ENCODE data around the gene TRMT6.

Gene TRMT6

DNA sequence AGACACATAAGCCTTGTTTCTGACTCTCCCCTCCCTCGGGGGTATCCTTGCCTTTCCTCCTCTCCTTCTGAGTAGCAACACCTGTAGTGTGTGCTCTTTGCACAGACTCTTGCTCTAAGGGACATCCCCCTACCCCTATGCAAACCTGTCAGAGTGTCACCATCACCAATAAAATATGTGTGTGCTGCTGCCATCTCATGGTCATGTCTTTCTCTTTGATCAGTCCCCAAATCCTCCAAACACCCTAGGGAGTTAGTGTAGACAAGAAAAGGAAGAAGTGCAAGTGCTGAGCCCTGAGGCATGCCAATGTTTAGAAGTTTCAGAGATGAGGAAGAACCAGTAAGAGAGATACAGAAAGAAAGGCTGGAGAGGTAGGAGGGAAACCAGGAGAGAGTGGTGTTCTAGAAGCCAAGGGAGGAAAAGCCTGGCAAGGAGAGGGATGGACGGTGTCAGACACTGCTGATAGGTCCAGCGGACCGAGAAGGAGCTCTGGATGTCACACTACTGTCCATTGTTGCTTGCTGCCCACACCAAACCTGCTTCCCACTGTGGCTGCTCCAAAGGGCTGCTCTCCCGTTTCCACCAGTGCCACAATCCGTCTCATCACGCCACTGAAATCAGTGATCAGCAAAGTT is 16.4 kb downstream of the TRMT6 start:
- Histone ChIP-seq H3K4me1 (ENCODE audit: control extremely low read depth in 1 of 4, control insufficient read depth in 4 of 4, insufficient read depth in 4 of 4, low read length in 3 of 4) (no peaks in the 10 kb centered on the region), H3K27me3 (replicated peaks in 2 of 5; ENCODE audit: control insufficient read depth in 4 of 5, insufficient read depth in 5 of 5, low read length in 4 of 5) (peaks cover 0 to 4% (median 1%) of the 10 kb centered on the region in 5 experiments), H3K27ac (ENCODE audit: insufficient read depth in 1 of 2, low read depth in 1 of 2, low read length in 2 of 2, poor library complexity in 1 of 2, severe bottlenecking in 2 of 2) (no peak overlapping the region), H3K9me3 (ENCODE audit: control extremely low read depth in 1 of 5, control insufficient read depth in 4 of 5, insufficient read depth in 2 of 5, low read depth in 1 of 5, low read length in 4 of 5) (no peaks in the 10 kb centered on the region), H3K36me3 (ENCODE audit: control insufficient read depth in 4 of 4, insufficient read depth in 4 of 4, low read length in 3 of 4) (peaks cover 3 to 12% (median 8%) of the 10 kb centered on the region in 4 experiments), H3K4me3 (ENCODE audit: control insufficient read depth in 1 of 7, extremely low read depth in 1 of 7, insufficient read depth in 4 of 7, low read depth in 2 of 7, low read length in 6 of 7) (no peak overlapping the region)
- peak; percentile 29 to 56 (median 51) for DNase-seq
- CTCF ChIA-PET, result interaction anchor here (0.8 to 1.4 kb wide), 5 partner anchors 67 to 415 kb away, joined by 3 to 4 read pairs (median 3); no protein-coding TSS in a partner anchor
- WGBS (ENCODE audit: insufficient coverage), result 79% methylated on average over 4 of the region's 7 CpGs
- POLR2A ChIA-PET, result no interaction called here

DNA sequence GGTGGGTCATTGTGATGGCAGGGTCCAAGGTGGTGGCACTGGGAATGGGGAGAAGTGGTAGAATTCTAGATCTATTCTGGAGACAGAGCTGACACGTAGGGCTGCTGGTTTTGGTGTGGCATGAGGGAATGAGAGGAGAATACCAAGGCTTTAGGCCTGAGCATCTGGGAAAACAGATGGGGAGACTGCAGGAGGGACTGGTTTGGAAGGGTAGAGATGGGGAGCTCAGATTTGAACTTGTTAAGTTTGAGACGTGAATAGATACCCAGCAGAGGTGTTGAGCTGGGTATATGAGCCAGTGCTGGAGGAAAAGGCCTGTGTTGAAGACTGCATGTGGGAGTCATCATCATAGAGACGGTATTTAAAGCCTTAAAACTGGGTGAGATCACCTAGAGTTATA is 17.5 kb downstream of the TRMT6 start:
- H3K4me1 ChIP-seq (ENCODE audit: control extremely low read depth in 1 of 4, control insufficient read depth in 4 of 4, insufficient read depth in 4 of 4, low read length in 3 of 4), result no peaks in the 10 kb centered on the region
- DNase-seq, result no peak
- no peak overlapping the region for H3K4me3 ChIP-seq (ENCODE audit: control insufficient read depth in 1 of 7, extremely low read depth in 1 of 7, insufficient read depth in 4 of 7, low read depth in 2 of 7, low read length in 6 of 7)
- peaks cover 0 to 8% (median 4%) of the 10 kb centered on the region in 5 experiments for H3K27me3 ChIP-seq (replicated peaks in 2 of 5; ENCODE audit: control insufficient read depth in 4 of 5, insufficient read depth in 5 of 5, low read length in 4 of 5)
- no peak overlapping the region for H3K27ac ChIP-seq (ENCODE audit: insufficient read depth in 1 of 2, low read depth in 1 of 2, low read length in 2 of 2, poor library complexity in 1 of 2, severe bottlenecking in 2 of 2)
- 92% methylated on average over 3 of the region's 3 CpGs for WGBS (ENCODE audit: insufficient coverage)
- ChIA-PET POLR2A (no interaction called here), CTCF (interaction anchor here (0.8 to 1.4 kb wide), 5 partner anchors 28 to 376 kb away, joined by 3 to 5 read pairs (median 4); no protein-coding TSS in a partner anchor)
- peaks cover 0 to 6% (median under 1%) of the 10 kb centered on the region in 4 experiments for H3K36me3 ChIP-seq (ENCODE audit: control insufficient read depth in 4 of 4, insufficient read depth in 4 of 4, low read length in 3 of 4)
- no peaks in the 10 kb centered on the region for H3K9me3 ChIP-seq (ENCODE audit: control extremely low read depth in 1 of 5, control insufficient read depth in 4 of 5, insufficient read depth in 2 of 5, low read depth in 1 of 5, low read length in 4 of 5)

DNA sequence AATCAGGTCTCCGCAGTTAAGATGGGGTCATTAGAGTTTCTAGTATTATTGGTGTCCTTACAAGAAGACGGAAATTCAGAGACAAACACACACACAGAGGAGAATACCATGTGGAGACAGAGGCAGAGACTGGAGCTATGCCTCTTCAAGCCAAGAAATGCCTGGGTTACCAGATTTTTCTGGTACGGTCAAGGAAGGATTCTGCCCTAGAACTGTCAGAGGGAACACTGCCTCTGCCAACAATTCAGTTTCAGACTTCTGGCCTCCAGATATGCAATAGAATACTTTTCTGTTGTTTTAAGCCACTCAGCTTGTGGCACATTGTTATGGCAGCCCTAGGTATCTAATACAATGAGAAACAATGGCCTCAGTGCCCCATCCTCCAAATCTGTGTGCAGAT is 18.9 kb downstream of the TRMT6 start:
- Histone ChIP-seq H3K4me1 (ENCODE audit: control extremely low read depth in 1 of 4, control insufficient read depth in 4 of 4, insufficient read depth in 4 of 4, low read length in 3 of 4) (no peaks in the 10 kb centered on the region), H3K9me3 (ENCODE audit: control extremely low read depth in 1 of 5, control insufficient read depth in 4 of 5, insufficient read depth in 2 of 5, low read depth in 1 of 5, low read length in 4 of 5) (no peaks in the 10 kb centered on the region), H3K36me3 (ENCODE audit: control insufficient read depth in 4 of 4, insufficient read depth in 4 of 4, low read length in 3 of 4) (no peaks in the 10 kb centered on the region), H3K27ac (ENCODE audit: insufficient read depth in 1 of 2, low read depth in 1 of 2, low read length in 2 of 2, poor library complexity in 1 of 2, severe bottlenecking in 2 of 2) (no peak overlapping the region), H3K27me3 (replicated peaks in 2 of 5; ENCODE audit: control insufficient read depth in 4 of 5, insufficient read depth in 5 of 5, low read length in 4 of 5) (peaks cover 0 to 11% (median 4%) of the 10 kb centered on the region in 5 experiments), H3K4me3 (ENCODE audit: control insufficient read depth in 1 of 7, extremely low read depth in 1 of 7, insufficient read depth in 4 of 7, low read depth in 2 of 7, low read length in 6 of 7) (no peak overlapping the region)
- 100% methylated on average over 2 of the region's 3 CpGs for WGBS (ENCODE audit: insufficient coverage)
- DNase-seq, result no peak
- CTCF ChIA-PET, result no interaction called here
- POLR2A ChIA-PET, result no interaction called here

DNA sequence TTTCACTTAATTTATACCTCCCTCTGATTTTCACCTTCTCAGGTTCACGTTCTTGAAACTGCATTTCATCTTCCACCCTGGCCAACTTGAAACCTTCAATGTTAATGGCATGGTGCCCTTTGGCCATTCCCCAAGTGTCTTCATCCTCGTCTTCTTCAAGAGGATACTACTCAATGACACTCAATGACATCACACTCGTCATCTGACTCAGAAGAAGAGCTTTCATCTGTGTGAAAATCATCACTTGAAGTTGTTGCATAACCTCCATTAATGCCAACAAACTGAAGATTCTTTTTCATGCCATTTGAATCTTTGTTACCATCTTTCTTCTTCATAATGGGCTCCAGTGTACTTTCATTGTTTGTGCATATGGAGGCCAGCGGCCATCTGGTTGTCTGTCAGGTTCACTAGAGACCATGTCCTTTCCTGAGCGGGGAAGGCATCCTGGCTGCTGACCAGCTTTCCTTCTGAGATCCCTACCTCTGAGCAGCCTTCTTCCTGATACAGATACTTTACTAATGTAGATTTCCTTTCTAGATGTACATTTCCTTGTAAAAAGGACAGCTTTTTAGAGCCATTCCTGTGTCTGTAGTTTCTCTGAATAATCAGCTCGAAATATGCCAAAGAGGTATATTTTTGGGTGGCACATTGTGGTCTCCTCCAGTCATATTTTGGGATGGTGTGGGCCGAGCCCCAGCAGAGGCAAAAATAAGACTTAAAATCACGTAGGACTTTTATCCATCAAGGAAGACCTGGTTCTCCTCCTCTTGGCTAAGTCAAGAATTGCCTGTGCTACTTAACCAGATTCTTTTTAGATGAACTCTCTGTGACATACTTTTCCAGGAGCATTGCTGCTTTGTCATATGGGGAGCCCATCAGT is 21.3 kb downstream of the TRMT6 start:
- CTCF ChIA-PET, result interaction anchor here (0.6 to 1.0 kb wide), 2 partner anchors 140 to 360 kb away, joined by 3 read pairs; no protein-coding TSS in a partner anchor
- no peaks in the 10 kb centered on the region for H3K36me3 ChIP-seq (ENCODE audit: control insufficient read depth in 4 of 4, insufficient read depth in 4 of 4, low read length in 3 of 4)
- POLR2A ChIA-PET, result no interaction called here
- no peak for DNase-seq
- H3K27ac ChIP-seq (ENCODE audit: insufficient read depth in 1 of 2, low read depth in 1 of 2, low read length in 2 of 2, poor library complexity in 1 of 2, severe bottlenecking in 2 of 2), result no peak overlapping the region
- no peak overlapping the region for H3K4me3 ChIP-seq (ENCODE audit: control insufficient read depth in 1 of 7, extremely low read depth in 1 of 7, insufficient read depth in 4 of 7, low read depth in 2 of 7, low read length in 6 of 7)
- H3K27me3 ChIP-seq (replicated peaks in 2 of 5; ENCODE audit: control insufficient read depth in 4 of 5, insufficient read depth in 5 of 5, low read length in 4 of 5), result peaks cover 0 to 11% (median 4%) of the 10 kb centered on the region in 5 experiments
- no peaks in the 10 kb centered on the region for H3K9me3 ChIP-seq (ENCODE audit: control extremely low read depth in 1 of 5, control insufficient read depth in 4 of 5, insufficient read depth in 2 of 5, low read depth in 1 of 5, low read length in 4 of 5)
- no peaks in the 10 kb centered on the region for H3K4me1 ChIP-seq (ENCODE audit: control extremely low read depth in 1 of 4, control insufficient read depth in 4 of 4, insufficient read depth in 4 of 4, low read length in 3 of 4)
- 95% methylated on average over 7 of the region's 8 CpGs for WGBS (ENCODE audit: insufficient coverage)

DNA sequence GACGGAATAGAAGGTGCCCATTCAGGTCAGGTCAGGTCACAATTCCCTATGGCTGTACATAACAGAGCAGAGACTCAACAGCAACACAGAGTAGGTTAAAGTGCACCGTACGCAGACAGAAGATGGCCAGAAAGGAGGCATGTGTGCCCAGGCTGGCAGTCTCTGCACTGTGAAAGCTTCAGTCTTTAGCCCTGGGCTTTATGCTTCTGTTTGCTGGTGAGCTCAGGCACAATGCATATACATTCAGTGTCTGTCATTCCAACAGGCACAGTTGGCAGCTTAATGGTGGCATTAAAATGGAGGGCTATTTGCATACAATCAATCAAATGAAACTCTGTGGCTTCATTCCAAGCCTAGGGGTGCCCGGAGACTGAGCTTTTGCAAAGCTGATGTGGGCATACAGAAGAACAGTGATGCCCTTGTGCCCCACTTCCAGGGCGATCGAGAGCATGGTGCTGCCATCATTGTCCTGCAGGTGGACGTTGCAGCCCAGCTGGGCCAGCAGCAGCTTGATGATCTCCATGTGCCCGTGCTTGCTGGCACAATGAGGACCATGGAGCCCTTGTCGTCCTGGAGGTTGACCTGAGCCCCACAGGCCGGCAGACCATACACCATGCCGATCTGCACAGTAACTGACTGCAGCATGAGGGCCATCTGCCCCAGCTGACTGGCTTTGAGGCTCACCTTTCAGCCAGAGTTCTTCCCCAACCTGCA is 22.4 kb downstream of the TRMT6 start:
- ChIA-PET POLR2A (no interaction called here), CTCF (interaction anchor here (1.0 kb wide), 1 partner anchor 359 kb away, joined by 3 read pairs; no protein-coding TSS in a partner anchor)
- H3K4me3 ChIP-seq (ENCODE audit: control insufficient read depth in 1 of 7, extremely low read depth in 1 of 7, insufficient read depth in 4 of 7, low read depth in 2 of 7, low read length in 6 of 7), result no peak overlapping the region
- no peaks in the 10 kb centered on the region for H3K9me3 ChIP-seq (ENCODE audit: control extremely low read depth in 1 of 5, control insufficient read depth in 4 of 5, insufficient read depth in 2 of 5, low read depth in 1 of 5, low read length in 4 of 5)
- H3K27me3 ChIP-seq (replicated peaks in 2 of 5; ENCODE audit: control insufficient read depth in 4 of 5, insufficient read depth in 5 of 5, low read length in 4 of 5), result peaks cover 0 to 11% (median 4%) of the 10 kb centered on the region in 5 experiments
- H3K27ac ChIP-seq (ENCODE audit: insufficient read depth in 1 of 2, low read depth in 1 of 2, low read length in 2 of 2, poor library complexity in 1 of 2, severe bottlenecking in 2 of 2), result no peak overlapping the region
- no peak for DNase-seq
- no peaks in the 10 kb centered on the region for H3K36me3 ChIP-seq (ENCODE audit: control insufficient read depth in 4 of 4, insufficient read depth in 4 of 4, low read length in 3 of 4)
- 97% methylated on average over 11 of the region's 11 CpGs for WGBS (ENCODE audit: insufficient coverage)
- peaks cover 0 to 5% (median 0%) of the 10 kb centered on the region in 4 experiments for H3K4me1 ChIP-seq (ENCODE audit: control extremely low read depth in 1 of 4, control insufficient read depth in 4 of 4, insufficient read depth in 4 of 4, low read length in 3 of 4)

DNA sequence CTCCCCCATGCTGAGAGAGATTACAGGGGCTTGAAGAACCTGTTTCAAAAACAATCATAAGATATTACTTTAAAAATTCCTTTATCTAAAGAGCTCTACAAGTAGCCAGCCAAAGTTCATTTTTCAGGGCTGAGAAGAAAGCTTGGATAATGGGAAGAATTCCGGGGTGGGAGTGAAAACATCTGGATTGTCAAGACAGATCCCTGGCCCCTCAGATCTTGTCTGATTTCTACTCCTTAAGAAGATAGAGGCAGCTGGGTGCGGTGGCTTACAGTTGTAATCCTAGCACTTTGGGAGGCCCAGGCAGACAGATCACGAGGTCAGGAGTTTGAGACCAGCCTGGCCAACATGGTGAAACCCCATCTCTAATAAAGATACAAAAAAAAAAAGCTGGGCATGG is 24.8 kb downstream of the TRMT6 start:
- no peak for DNase-seq
- H3K4me3 ChIP-seq (ENCODE audit: control insufficient read depth in 1 of 7, extremely low read depth in 1 of 7, insufficient read depth in 4 of 7, low read depth in 2 of 7, low read length in 6 of 7), result no peak overlapping the region
- no peaks in the 10 kb centered on the region for H3K9me3 ChIP-seq (ENCODE audit: control extremely low read depth in 1 of 5, control insufficient read depth in 4 of 5, insufficient read depth in 2 of 5, low read depth in 1 of 5, low read length in 4 of 5)
- WGBS (ENCODE audit: insufficient coverage), result 89% methylated on average over 3 of the region's 3 CpGs
- H3K27ac ChIP-seq (ENCODE audit: insufficient read depth in 1 of 2, low read depth in 1 of 2, low read length in 2 of 2, poor library complexity in 1 of 2, severe bottlenecking in 2 of 2), result no peak overlapping the region
- CTCF ChIA-PET, result no interaction called here
- H3K4me1 ChIP-seq (ENCODE audit: control extremely low read depth in 1 of 4, control insufficient read depth in 4 of 4, insufficient read depth in 4 of 4, low read length in 3 of 4), result peaks cover 0 to 5% (median 0%) of the 10 kb centered on the region in 4 experiments
- POLR2A ChIA-PET, result no interaction called here
- peaks cover 0 to 11% (median 4%) of the 10 kb centered on the region in 5 experiments for H3K27me3 ChIP-seq (replicated peaks in 2 of 5; ENCODE audit: control insufficient read depth in 4 of 5, insufficient read depth in 5 of 5, low read length in 4 of 5)
- no peaks in the 10 kb centered on the region for H3K36me3 ChIP-seq (ENCODE audit: control insufficient read depth in 4 of 4, insufficient read depth in 4 of 4, low read length in 3 of 4)

Measured in common myeloid progenitor, CD34-positive (primary cell).